22Rv1 (cell line): ENCODE data around the gene ANTXR1.

Experiments
- ZFX ChIP-seq: fragments of 450-650 bp; IDR thresholded peaks from 2 replicates; pipeline ENCODE4 v1.6.1; 2017; ENCODE audit warnings: antibody characterized with exemption, borderline replicate concordance
- TF ChIP-seq, protein P1 (sequence below): fragments of 450-650 bp; IDR thresholded peaks from 2 replicates; pipeline ENCODE4 v1.5.1; 2017; ENCODE audit warnings: mild to moderate bottlenecking

DNA sequence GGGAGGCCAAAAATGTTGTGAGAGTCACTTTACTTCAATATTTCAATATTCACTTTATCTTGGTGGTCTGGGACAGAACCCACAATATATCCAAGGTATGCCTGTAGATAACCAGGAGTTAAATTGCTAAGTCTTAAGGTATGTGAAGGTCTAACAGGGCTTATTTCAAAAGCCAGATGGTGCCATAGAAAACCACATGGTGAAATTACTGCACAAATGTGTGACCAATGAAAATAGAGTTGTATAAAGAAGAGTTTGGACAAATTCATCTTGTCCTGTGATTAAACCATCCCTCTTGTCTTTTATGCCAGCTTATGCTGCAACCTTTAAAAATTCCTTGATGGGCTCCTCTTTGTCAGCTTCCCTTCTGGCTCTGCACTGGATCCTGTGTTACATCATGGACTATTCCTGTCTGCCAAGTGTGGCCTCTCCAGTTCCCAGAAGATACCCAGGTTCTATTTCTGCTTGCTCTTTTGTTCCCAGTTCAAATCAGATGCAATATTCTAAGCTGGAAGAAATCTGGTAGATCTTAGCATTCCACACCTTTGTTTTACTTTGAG is 46.8 kb downstream of the ANTXR1 start:
- TF ChIP-seq, protein P1, sequence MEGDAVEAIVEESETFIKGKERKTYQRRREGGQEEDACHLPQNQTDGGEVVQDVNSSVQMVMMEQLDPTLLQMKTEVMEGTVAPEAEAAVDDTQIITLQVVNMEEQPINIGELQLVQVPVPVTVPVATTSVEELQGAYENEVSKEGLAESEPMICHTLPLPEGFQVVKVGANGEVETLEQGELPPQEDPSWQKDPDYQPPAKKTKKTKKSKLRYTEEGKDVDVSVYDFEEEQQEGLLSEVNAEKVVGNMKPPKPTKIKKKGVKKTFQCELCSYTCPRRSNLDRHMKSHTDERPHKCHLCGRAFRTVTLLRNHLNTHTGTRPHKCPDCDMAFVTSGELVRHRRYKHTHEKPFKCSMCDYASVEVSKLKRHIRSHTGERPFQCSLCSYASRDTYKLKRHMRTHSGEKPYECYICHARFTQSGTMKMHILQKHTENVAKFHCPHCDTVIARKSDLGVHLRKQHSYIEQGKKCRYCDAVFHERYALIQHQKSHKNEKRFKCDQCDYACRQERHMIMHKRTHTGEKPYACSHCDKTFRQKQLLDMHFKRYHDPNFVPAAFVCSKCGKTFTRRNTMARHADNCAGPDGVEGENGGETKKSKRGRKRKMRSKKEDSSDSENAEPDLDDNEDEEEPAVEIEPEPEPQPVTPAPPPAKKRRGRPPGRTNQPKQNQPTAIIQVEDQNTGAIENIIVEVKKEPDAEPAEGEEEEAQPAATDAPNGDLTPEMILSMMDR: no peak
- no peak for TF ChIP-seq ZFX
